ENCODE results near the gene TYW5.

GRCh38 chr2:199966976-199967375, 11.7 kb upstream of the TYW5 start:
- TF ChIP-seq POLR2AphosphoS5 (IDR thresholded peaks at IDR 0.05; ENCODE audit: low read depth, low read length): no peak
- no peak for TF ChIP-seq POLR2A (IDR thresholded peaks at IDR 0.05; ENCODE audit: low read depth, low read length)
- no peak for TF ChIP-seq TAF1 (IDR thresholded peaks at IDR 0.05; ENCODE audit: low read depth, low read length)
- no peak for TF ChIP-seq SPI1 (IDR thresholded peaks at IDR 0.05; ENCODE audit: low read depth, low read length)
